Gastrocnemius medialis (tissue), 4 donors: ENCODE data around the gene RNF26.

ENCODE experiments used
- CTCF ChIP-seq, 5 experiments: fragments of 450-650 bp in 3 of 5; fragments of 200-600 bp in 2 of 5; sonication (generic) in 2 of 5; IDR thresholded peaks in 4 of 5; conservative IDR thresholded peaks in 1 of 5; 1 replicate in 4 of 5; 2 replicates in 1 of 5; pipeline ENCODE4 v1.5.1; 2016 to 2019; ENCODE audit warnings: antibody characterized with exemption in 5 of 5, mild to moderate bottlenecking in 3 of 5, moderate library complexity in 3 of 5
- POLR2A ChIP-seq, 2 donors: fragments of 450-650 bp; IDR thresholded peaks; one replicate each; pipeline ENCODE4 v1.6.1; 2017; ENCODE audit warnings: antibody characterized with exemption in 2 of 2, mild to moderate bottlenecking in 2 of 2, moderate library complexity in 2 of 2

GRCh38 chr11:119378851-119379465, 44.6 kb downstream of the RNF26 start:
- no peak for TF ChIP-seq CTCF (IDR thresholded peaks at IDR 0.05 in 4 of 5, conservative IDR thresholded peaks at IDR 0.05 in 1 of 5)
- peak; percentile 94 to 97 for TF ChIP-seq POLR2A (IDR thresholded peaks at IDR 0.05)
